ENCODE results near the gene INKA2.
"Not testable (repeated sequence)": the region's sequence is repeated elsewhere in the genome, so short reads cannot be mapped to it uniquely, and the experiment has no call there.

INKA2 gene

GRCh38 chr1:111751906-111752575 is 12.8 kb upstream of the INKA2 start:
- in situ Hi-C loops (cut with MboI; ENCODE audit: low sequenced_read_pairs): no loop called here

- in situ Hi-C loops (cut with MboI; ENCODE audit: low sequenced_read_pairs): no loop called here
Measured at GRCh38 chr1:111750856-111751255, 11.7 kb upstream of the INKA2 start.

- in situ Hi-C loops (cut with MboI; ENCODE audit: low sequenced_read_pairs): no loop called here
Measured at GRCh38 chr1:111749628-111750027, 10.4 kb upstream of the INKA2 start.

- in situ Hi-C loops (cut with MboI; ENCODE audit: low sequenced_read_pairs): no loop called here
Measured at GRCh38 chr1:111747947-111748346, 8.8 kb upstream of the INKA2 start.

GRCh38 chr1:111747282-111747734 is 8.1 kb upstream of the INKA2 start:
- in situ Hi-C loops (cut with MboI; ENCODE audit: low sequenced_read_pairs): no loop called here

- in situ Hi-C loops (cut with MboI; ENCODE audit: low sequenced_read_pairs): no loop called here
Measured at GRCh38 chr1:111746614-111746999, 7.4 kb upstream of the INKA2 start.

GRCh38 chr1:111745675-111746613 is 6.7 kb upstream of the INKA2 start:
- in situ Hi-C loops (cut with MboI; ENCODE audit: low sequenced_read_pairs): no loop called here

- in situ Hi-C loops (cut with MboI; ENCODE audit: low sequenced_read_pairs): no loop called here
Measured at GRCh38 chr1:111743679-111744101, 4.5 kb upstream of the INKA2 start.

- in situ Hi-C loops (cut with MboI; ENCODE audit: low sequenced_read_pairs): no loop called here
Measured at GRCh38 chr1:111742938-111743549, 3.8 kb upstream of the INKA2 start.

GRCh38 chr1:111742292-111742691 is 3.1 kb upstream of the INKA2 start:
- in situ Hi-C loops (cut with MboI; ENCODE audit: low sequenced_read_pairs): not testable (repeated sequence)

GRCh38 chr1:111739925-111740765 is 950 bp upstream of the INKA2 start:
- in situ Hi-C loops (cut with MboI; ENCODE audit: low sequenced_read_pairs): no loop called here

GRCh38 chr1:111738436-111739193 is 580 bp downstream of the INKA2 start:
- in situ Hi-C loops (cut with MboI; ENCODE audit: low sequenced_read_pairs): no loop called here

GRCh38 chr1:111738133-111738435 is 1.1 kb downstream of the INKA2 start:
- in situ Hi-C loops (cut with MboI; ENCODE audit: low sequenced_read_pairs): no loop called here

GRCh38 chr1:111737216-111738132 is 1.7 kb downstream of the INKA2 start:
- in situ Hi-C loops (cut with MboI; ENCODE audit: low sequenced_read_pairs): no loop called here

- in situ Hi-C loops (cut with MboI; ENCODE audit: low sequenced_read_pairs): no loop called here
Measured at GRCh38 chr1:111736548-111737215, 2.5 kb downstream of the INKA2 start.

GRCh38 chr1:111735858-111736544 is 3.2 kb downstream of the INKA2 start:
- in situ Hi-C loops (cut with MboI; ENCODE audit: low sequenced_read_pairs): no loop called here

GRCh38 chr1:111735321-111735720 is 3.9 kb downstream of the INKA2 start:
- in situ Hi-C loops (cut with MboI; ENCODE audit: low sequenced_read_pairs): no loop called here

- in situ Hi-C loops (cut with MboI; ENCODE audit: low sequenced_read_pairs): no loop called here
Measured at GRCh38 chr1:111734856-111735255, 4.3 kb downstream of the INKA2 start.
